GM18517 (cell line): ENCODE measurements around the gene SPECC1L.

Experiments used
- ATAC-seq: cut with Tn5 transposase; IDR thresholded peaks from one replicate; pipeline ENCODE4 v1.9.1; 2021; ENCODE audit warnings: mild to moderate bottlenecking, moderate library complexity; ENCODE audit not compliant: unreplicated experiment

SPECC1L gene

DNA sequence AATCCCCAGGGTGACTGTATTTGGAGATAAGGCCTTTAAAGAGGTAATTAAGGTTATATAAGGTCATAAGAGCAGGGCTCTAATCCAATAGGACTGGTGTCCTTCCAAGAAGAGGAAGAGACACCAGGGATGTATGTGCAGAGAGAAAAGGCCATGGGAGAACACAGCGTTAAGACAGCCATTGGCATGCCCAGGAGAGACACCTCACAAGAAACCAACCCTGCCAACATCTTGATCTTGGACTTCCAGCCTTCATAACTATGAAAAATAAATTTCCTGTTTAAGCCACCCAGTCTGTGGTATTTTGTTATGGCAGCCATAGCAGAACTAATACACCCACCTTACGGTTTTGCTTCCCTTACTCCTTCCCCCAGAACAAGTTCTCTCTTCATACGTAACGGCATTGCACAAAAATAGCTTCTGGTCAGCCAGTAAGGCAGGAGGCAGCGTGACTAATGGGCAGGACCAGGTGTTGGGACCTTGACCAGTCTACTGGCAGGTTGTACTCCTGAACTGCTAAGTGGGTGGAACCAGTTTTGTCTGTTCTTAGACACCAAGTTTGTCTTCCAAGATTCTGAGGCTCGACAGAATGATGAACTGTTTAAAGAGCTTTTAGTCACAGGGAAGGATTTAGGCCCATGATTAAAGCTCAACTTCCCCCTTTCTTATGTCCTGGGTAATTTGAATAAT, 192.6 kb downstream of the SPECC1L start:
- ATAC-seq = no peak

DNA sequence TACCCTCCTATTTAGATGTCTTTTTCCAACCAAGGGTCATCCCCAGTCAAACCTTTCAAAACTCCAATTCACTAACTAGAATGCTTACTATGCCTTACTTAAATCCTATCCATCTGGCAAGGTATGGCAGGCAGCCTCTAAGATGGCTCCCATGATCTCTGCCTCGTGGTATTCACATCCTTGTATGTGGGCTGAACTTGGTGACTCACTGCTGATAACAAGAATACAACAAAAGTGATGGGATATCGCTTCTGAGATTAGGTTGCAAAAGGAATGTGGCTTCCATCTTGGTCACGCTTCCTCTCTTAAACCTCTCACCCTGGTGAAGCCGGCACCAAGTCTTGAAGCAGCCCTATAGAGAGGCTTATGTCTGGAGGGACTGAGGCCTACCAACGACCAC, 194.9 kb downstream of the SPECC1L start:
- no peak for ATAC-seq

DNA sequence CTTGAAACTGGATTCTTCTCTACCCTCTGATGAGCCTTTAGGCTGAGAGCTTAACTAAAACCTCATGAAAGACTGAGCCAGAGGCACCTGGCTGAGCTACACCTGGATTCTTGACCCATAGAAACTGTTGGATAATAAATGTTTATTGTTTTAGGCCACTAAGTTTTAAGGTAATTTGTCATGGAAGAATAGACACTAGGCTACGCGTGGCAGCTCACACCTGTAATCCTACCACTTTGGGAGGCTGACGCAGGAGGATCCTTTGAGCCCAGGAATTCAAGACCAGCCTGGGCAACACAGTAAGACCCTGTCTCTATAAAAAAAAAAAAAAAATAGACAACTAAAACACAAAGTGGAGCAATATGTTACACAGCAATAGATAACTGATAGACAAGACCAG, 195.3 kb downstream of the SPECC1L start:
- no peak for ATAC-seq

- no peak for ATAC-seq
Observed at GRCh38 chr22:24466716-24467328, 196.2 kb downstream of the SPECC1L start.

DNA sequence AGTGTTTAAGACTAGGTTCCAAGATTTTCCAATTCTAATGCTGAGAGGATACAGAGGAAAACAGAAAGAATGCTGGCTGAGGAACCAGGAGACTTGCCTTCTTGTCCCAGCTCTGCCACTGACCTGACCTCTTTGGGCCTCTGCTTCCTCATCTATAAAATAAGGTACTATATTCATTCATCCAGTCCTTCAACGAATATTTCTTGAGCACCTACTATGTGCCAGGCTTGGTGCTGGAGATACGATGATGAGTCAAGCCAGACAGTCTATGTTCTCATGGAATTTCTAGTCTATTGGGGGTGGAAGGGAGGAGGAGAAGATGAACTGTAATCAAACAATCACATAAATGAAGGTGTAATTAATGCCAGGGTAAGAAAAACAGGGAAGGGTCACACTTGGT, 196.7 kb downstream of the SPECC1L start:
- ATAC-seq = no peak
